ENCODE results near the gene FCN2. TPM values are rescaled to one million over a fixed set of nuclear protein-coding genes. Genes with fewer than 3 reads are reported as not detected.

The FCN2 gene
- total and polyA plus RNA-seq, 2 experiments from 2014 or later, result not detected

GRCh38 chr9:134867917-134868750 lies 12.5 kb upstream of the FCN2 start:
- DNase-seq (ENCODE audit: low read depth in 1 of 2, low spot score in 1 of 2), result no peak
- H3K27ac ChIP-seq, result no peak overlapping the region
- H3K36me3 ChIP-seq, result no peaks in the 10 kb centered on the region
- no peak overlapping the region for H3K4me3 ChIP-seq
- H3K27me3 ChIP-seq, result no peaks in the 10 kb centered on the region
- TF ChIP-seq CTCF (IDR thresholded peaks at IDR 0.05; ENCODE audit: low read depth, low read length), result no peak
- no peaks in the 10 kb centered on the region for H3K9me3 ChIP-seq (ENCODE audit: low read depth)
- no peaks in the 10 kb centered on the region for H3K4me1 ChIP-seq (ENCODE audit: low read depth)

GRCh38 chr9:134868751-134869553 lies 11.7 kb upstream of the FCN2 start:
- no peak for TF ChIP-seq CTCF (IDR thresholded peaks at IDR 0.05; ENCODE audit: low read depth, low read length)
- no peak overlapping the region for H3K27ac ChIP-seq
- no peaks in the 10 kb centered on the region for H3K36me3 ChIP-seq
- no peaks in the 10 kb centered on the region for H3K9me3 ChIP-seq (ENCODE audit: low read depth)
- DNase-seq (ENCODE audit: low read depth in 1 of 2, low spot score in 1 of 2), result no peak
- H3K4me3 ChIP-seq, result no peak overlapping the region
- no peaks in the 10 kb centered on the region for H3K27me3 ChIP-seq
- no peaks in the 10 kb centered on the region for H3K4me1 ChIP-seq (ENCODE audit: low read depth)

GRCh38 chr9:134869554-134870300 lies 10.9 kb upstream of the FCN2 start:
- no peaks in the 10 kb centered on the region for H3K9me3 ChIP-seq (ENCODE audit: low read depth)
- no peak overlapping the region for H3K27ac ChIP-seq
- no peak for DNase-seq (ENCODE audit: low read depth in 1 of 2, low spot score in 1 of 2)
- no peak overlapping the region for H3K4me3 ChIP-seq
- H3K4me1 ChIP-seq (ENCODE audit: low read depth), result no peaks in the 10 kb centered on the region
- TF ChIP-seq CTCF (IDR thresholded peaks at IDR 0.05; ENCODE audit: low read depth, low read length), result no peak
- H3K27me3 ChIP-seq, result no peaks in the 10 kb centered on the region
- H3K36me3 ChIP-seq, result no peaks in the 10 kb centered on the region

GRCh38 chr9:134870301-134870694 lies 10.3 kb upstream of the FCN2 start:
- H3K4me3 ChIP-seq, result no peak overlapping the region
- H3K27me3 ChIP-seq, result no peaks in the 10 kb centered on the region
- no peaks in the 10 kb centered on the region for H3K4me1 ChIP-seq (ENCODE audit: low read depth)
- no peak overlapping the region for H3K27ac ChIP-seq
- no peaks in the 10 kb centered on the region for H3K36me3 ChIP-seq
- no peaks in the 10 kb centered on the region for H3K9me3 ChIP-seq (ENCODE audit: low read depth)
- no peak for DNase-seq (ENCODE audit: low read depth in 1 of 2, low spot score in 1 of 2)
- no peak for TF ChIP-seq CTCF (IDR thresholded peaks at IDR 0.05; ENCODE audit: low read depth, low read length)
